DND-41 (cell line): ENCODE measurements around the gene MRPL17.

Experiments used
- CTCF ChIP-seq: IDR thresholded peaks from 2 replicates; pipeline ENCODE4 v1.5.1; 2012; ENCODE audit warnings: borderline replicate concordance, low read length, moderate library complexity, mild to moderate bottlenecking; ENCODE audit not compliant: poor library complexity, severe bottlenecking; ENCODE audit errors: extremely low read depth
- EZH2 ChIP-seq: IDR thresholded peaks from 3 replicates; pipeline ENCODE4 v1.6.1; 2012; ENCODE audit warnings: borderline replicate concordance, low read depth, mild to moderate bottlenecking, moderate library complexity, low read length, inconsistent platforms; ENCODE audit not compliant: severe bottlenecking

- no peak for TF ChIP-seq CTCF
- TF ChIP-seq EZH2, result no peak
Measured at GRCh38 chr11:6650104-6650503, 33.0 kb downstream of the MRPL17 start.
